H1 (cell line): ENCODE results near the gene NFIC. TPM values are rescaled to one million over a fixed set of nuclear protein-coding genes. Genes with fewer than 3 reads are reported as not detected.

ENCODE experiments used
- CTCF ChIA-PET: fragments of 300-600 bp; sonication (Branson Sonifier 250); formaldehyde crosslinking; loops from one replicate; lab custom pipeline; 2021; ENCODE audit not compliant: partially characterized antibody; lab: Charles Lee
- POLR2A ChIA-PET: fragments of 300-600 bp; sonication (Branson Sonifier 250); formaldehyde crosslinking; loops from one replicate; lab custom pipeline; 2021; ENCODE audit warnings: inconsistent platforms; ENCODE audit not compliant: partially characterized antibody; lab: Charles Lee
- DNase-seq, 2 experiments: peaks; one replicate each; pipeline versions ENCODE4 v3.0.0 to v3.0.0-alpha.2; 2010 to 2022; ENCODE audit warnings: low spot score in 2 of 2, low read depth in 1 of 2, mixed read lengths in 1 of 2
- FAIRE-seq: peaks from 2 replicates; lab custom pipeline; 2011; peaks lifted over from hg19 to GRCh38; lab: Jason Lieb, UNC
- H2AFZ ChIP-seq: 2 replicates; pipeline ENCODE4 v1.8.1; 2012; ENCODE audit warnings: low read length, inconsistent platforms
- H2AK5ac ChIP-seq: 2 replicates; pipeline ENCODE4 v1.6.1; 2013; ENCODE audit warnings: low read depth, low read length
- H2BK120ac ChIP-seq: replicated peaks from 2 replicates; pipeline ENCODE3; 2013; ENCODE audit warnings: low read depth, low read length, inconsistent platforms
- H2BK12ac ChIP-seq: 2 replicates; pipeline ENCODE4 v1.6.1; 2013; ENCODE audit warnings: low read depth, low read length
- H2BK15ac ChIP-seq: 2 replicates; pipeline ENCODE4 v1.6.1; 2013; ENCODE audit warnings: low read length
- H2BK20ac ChIP-seq: 2 replicates; pipeline ENCODE4 v1.6.1; 2013; ENCODE audit warnings: low read length
- H2BK5ac ChIP-seq: 2 replicates; pipeline ENCODE4 v1.6.1; 2013; ENCODE audit warnings: low read depth, low read length
- H3K14ac ChIP-seq: 2 replicates; pipeline ENCODE4 v1.6.1; 2013; ENCODE audit warnings: inconsistent platforms; ENCODE audit not compliant: insufficient read length
- H3K18ac ChIP-seq: 2 replicates; pipeline ENCODE4 v1.6.1; 2013; ENCODE audit warnings: low read length; ENCODE audit errors: extremely low read depth
- H3K23ac ChIP-seq: 2 replicates; pipeline ENCODE4 v1.6.1; 2013; ENCODE audit warnings: inconsistent platforms; ENCODE audit not compliant: insufficient read length
- H3K23me2 ChIP-seq: 2 replicates; pipeline ENCODE4 v1.6.1; 2013; ENCODE audit warnings: low read depth, low read length
- H3K27ac ChIP-seq: 2 replicates; pipeline ENCODE4 v1.6.1; 2011; ENCODE audit warnings: low read depth, low read length, inconsistent platforms
- H3K27me3 ChIP-seq, 4 experiments: replicated peaks in 1 of 4; 1 replicate in 1 of 4; 2 replicates in 3 of 4; pipeline versions ENCODE4 v1.6.1 to v1.8.1; 2011 to 2013; ENCODE audit warnings: low read length in 3 of 4, mild to moderate bottlenecking in 3 of 4, inconsistent platforms in 2 of 4, mixed read lengths in 2 of 4, moderate library complexity in 1 of 4; ENCODE audit not compliant: control insufficient read depth in 3 of 4, insufficient read depth in 3 of 4; ENCODE audit errors: extremely low read depth in 1 of 4
- H3K36me3 ChIP-seq, 4 experiments: 2 replicates each; pipeline versions ENCODE4 v1.6.1 to v1.8.1; 2011 to 2013; ENCODE audit warnings: mild to moderate bottlenecking in 4 of 4, low read length in 3 of 4, moderate library complexity in 2 of 4, control low read depth in 1 of 4, inconsistent platforms in 1 of 4; ENCODE audit not compliant: insufficient read depth in 4 of 4, control insufficient read depth in 2 of 4
- H3K4ac ChIP-seq: replicated peaks from 2 replicates; pipeline ENCODE3; 2013; ENCODE audit warnings: low read length, low read depth, mixed read lengths, inconsistent platforms; ENCODE audit not compliant: insufficient read length
- H3K4me1 ChIP-seq, 4 experiments: replicated peaks in 1 of 4; 1 replicate in 1 of 4; 2 replicates in 3 of 4; pipeline versions ENCODE4 v1.6.1 to v1.8.1; 2011 to 2013; ENCODE audit warnings: low read length in 3 of 4, inconsistent platforms in 2 of 4, mixed read lengths in 1 of 4; ENCODE audit not compliant: insufficient read depth in 4 of 4, control insufficient read depth in 3 of 4
- H3K4me2 ChIP-seq, 2 experiments: 2 replicates each; pipeline versions ENCODE4 v1.6.1 to v1.8.1; 2011 to 2013; ENCODE audit warnings: low read depth in 2 of 2, low read length in 2 of 2, control low read depth in 1 of 2, inconsistent platforms in 1 of 2, mild to moderate bottlenecking in 1 of 2; ENCODE audit not compliant: insufficient read depth in 1 of 2
- H3K4me3 ChIP-seq, 4 experiments: fragments of 200-600, 300-600 bp in 1 of 4; sonication (generic), shearing (Covaris generic), sonication (Bioruptor Twin) in 1 of 4; 2 replicates each; pipeline versions ENCODE4 v1.5.1 to v1.8.1; 2011 to 2016; ENCODE audit warnings: low read length in 4 of 4, low read depth in 3 of 4, control low read depth in 2 of 4, inconsistent platforms in 2 of 4, mild to moderate bottlenecking in 2 of 4, mixed read lengths in 1 of 4, moderate library complexity in 1 of 4; ENCODE audit not compliant: insufficient read depth in 2 of 4; ENCODE audit errors: extremely low read depth in 1 of 4
- H3K56ac ChIP-seq: replicated peaks from 2 replicates; pipeline ENCODE3; 2013; ENCODE audit warnings: low read depth, mild to moderate bottlenecking, mixed read lengths, low read length, inconsistent platforms; ENCODE audit not compliant: insufficient read length
- H3K79me1 ChIP-seq: 2 replicates; pipeline ENCODE4 v1.6.1; 2013; ENCODE audit warnings: low read depth, low read length, control low read depth
- H3K79me2 ChIP-seq, 2 experiments: 2 replicates each; pipeline versions ENCODE4 v1.6.1 to v1.8.1; 2012 to 2013; ENCODE audit warnings: low read length in 2 of 2, mild to moderate bottlenecking in 2 of 2, inconsistent platforms in 1 of 2; ENCODE audit not compliant: insufficient read depth in 2 of 2, control insufficient read depth in 1 of 2
- H3K9ac ChIP-seq, 4 experiments: replicated peaks in 1 of 4; 1 replicate in 1 of 4; 2 replicates in 3 of 4; pipeline versions ENCODE4 v1.6.1 to v1.8.1; 2011 to 2013; ENCODE audit warnings: low read depth in 3 of 4, low read length in 3 of 4, control low read depth in 2 of 4, mild to moderate bottlenecking in 2 of 4, moderate library complexity in 2 of 4, inconsistent platforms in 1 of 4; ENCODE audit errors: extremely low read depth in 1 of 4
- H3K9me3 ChIP-seq, 2 experiments: 2 replicates each; pipeline versions ENCODE4 v1.6.1 to v1.8.1; 2012 to 2013; ENCODE audit warnings: mild to moderate bottlenecking in 2 of 2, moderate library complexity in 2 of 2, control low read depth in 1 of 2, inconsistent platforms in 1 of 2, low read depth in 1 of 2, low read length in 1 of 2, mixed read lengths in 1 of 2; ENCODE audit not compliant: insufficient read depth in 2 of 2
- H4K20me1 ChIP-seq, 2 experiments: replicated peaks in 1 of 2; 2 replicates each; pipeline versions ENCODE3 to v1.8.1; 2011 to 2013; ENCODE audit warnings: inconsistent platforms in 2 of 2, low read length in 2 of 2, mild to moderate bottlenecking in 1 of 2; ENCODE audit not compliant: insufficient read depth in 2 of 2, control insufficient read depth in 1 of 2
- H4K5ac ChIP-seq: 2 replicates; pipeline ENCODE4 v1.6.1; 2013; ENCODE audit warnings: low read length, low read depth, mixed read lengths, inconsistent platforms; ENCODE audit not compliant: insufficient read length
- H4K8ac ChIP-seq: 2 replicates; pipeline ENCODE4 v1.8.0; 2013; ENCODE audit warnings: mild to moderate bottlenecking, moderate library complexity, low read length, inconsistent platforms; ENCODE audit not compliant: insufficient read depth; ENCODE audit errors: extremely low read depth
- H4K91ac ChIP-seq: replicated peaks from 2 replicates; pipeline ENCODE3; 2013; ENCODE audit warnings: low read length, mixed read lengths, inconsistent platforms; ENCODE audit not compliant: insufficient read length
- SUZ12 ChIP-seq: fragments of 200-600 bp; sonication (generic); IDR thresholded peaks from 2 replicates; pipeline ENCODE4 v1.6.1; 2012; ENCODE audit warnings: mild to moderate bottlenecking, inconsistent platforms, low read length, moderate library complexity, mixed read lengths
- WGBS, 2 experiments: shearing (Covaris generic) in 1 of 2; methylation state at CpG; one replicate each; pipeline versions ENCODE4 v1.1.6 to v1.1.7; 2013 to 2015; ENCODE audit warnings: low lambda C conversion rate in 2 of 2, mixed read lengths in 2 of 2, inconsistent platforms in 1 of 2, low coverage in 1 of 2, missing lambda C conversion rate in 1 of 2; ENCODE audit not compliant: insufficient replicate concordance in 2 of 2, insufficient coverage in 1 of 2, insufficient read length in 1 of 2; ENCODE audit errors: extremely low coverage in 1 of 2, missing lambda C conversion rate in 1 of 2; 5-methylcytosine and 5-hydroxymethylcytosine counted together
- polyA plus RNA-seq, 7 experiments: library from polyadenylated mRNA; depleted of rRNA in 3 of 7; stranded (reverse) in 5 of 7; unstranded in 2 of 7; fragments of >200 nt in 5 of 7; fragments of 200-250 nt in 2 of 7; gene quantifications; 1 replicate in 5 of 7; 2 replicates in 1 of 7; 4 replicates in 1 of 7; pipeline versions ENCODE4 v1.2.1 to v1.2.3, GENCODE V29; 2011 to 2013; ENCODE audit warnings: missing spikeins in 2 of 7, mixed read lengths in 2 of 7
- total RNA-seq: library from RNA; stranded (reverse); fragmentation: NEBNext Ultra II Directional; extraction: Animal tissue kit (Norgen Biotek cat#: 25700); gene quantifications from 2 replicates; pipeline ENCODE4 v1.2.1, GENCODE V29; 2021

Gene NFIC
- total and polyA plus RNA-seq, 2 of the 8 experiments (the other 6 are each of a cell fraction or from before 2014, with no cell fraction given), result 0.56 to 3.2 TPM

DNA sequence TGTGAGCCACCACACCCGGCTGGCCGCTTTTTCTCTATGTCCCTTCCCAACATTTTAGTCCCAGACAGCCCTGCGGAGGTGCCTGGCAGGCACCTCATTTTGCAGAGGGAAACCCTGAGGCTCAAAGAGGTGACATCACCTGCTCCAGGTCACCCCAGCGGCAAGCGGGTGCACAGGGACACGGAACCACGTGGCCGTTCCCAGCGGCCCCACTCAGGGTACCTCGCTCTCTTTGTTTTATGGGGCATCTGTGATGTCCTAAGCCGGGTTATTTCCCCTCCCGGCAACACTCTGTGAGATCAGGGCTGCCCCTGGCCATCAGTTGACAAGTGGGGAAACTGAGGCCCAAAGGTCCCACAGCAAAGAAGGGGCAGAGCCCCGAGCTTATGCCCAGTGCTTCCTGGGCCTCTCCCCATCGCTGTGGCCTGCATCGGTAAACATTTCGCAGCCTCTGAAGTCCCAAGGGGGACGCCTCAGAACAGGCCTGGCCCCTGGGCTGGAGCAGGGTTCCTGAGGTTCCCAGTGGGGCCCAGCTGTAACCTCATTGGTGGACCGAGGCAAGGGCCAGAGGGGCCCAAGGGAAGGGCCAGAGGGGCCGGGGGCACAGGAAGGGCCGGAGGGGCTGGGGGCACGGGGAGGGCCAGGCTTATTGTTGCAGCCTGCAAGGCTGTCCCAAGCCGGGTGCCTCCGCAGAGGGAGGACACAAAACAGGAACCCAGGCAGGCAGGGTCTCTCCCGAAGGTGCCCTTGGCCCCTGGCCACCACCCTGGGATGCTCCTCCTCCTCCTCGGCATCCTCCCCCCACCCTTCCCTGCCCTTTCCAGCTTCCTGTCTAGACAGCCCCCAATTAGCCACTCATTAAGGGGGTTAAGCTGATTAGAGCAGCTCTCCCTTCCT is 75.0 kb downstream of the NFIC start:
- POLR2A ChIA-PET, result interaction anchor here (0.9 to 2.0 kb wide), 3 partner anchors 12 to 101 kb away, joined by 3 to 5 read pairs (median 5); no protein-coding TSS in a partner anchor
- FAIRE-seq, result no peak

More for the DNA sequence above, 75.0 kb downstream of the NFIC start:
- Histone ChIP-seq H3K4me3 (no peak overlapping the region), H3K79me2 (no peaks in the 10 kb centered on the region), H3K79me1 (no peaks in the 10 kb centered on the region), H2BK20ac (no peak overlapping the region)
- TF ChIP-seq SUZ12, result no peak
- TF ChIP-seq, all 59 proteins: peak for 0
- H3K18ac ChIP-seq, result no peak overlapping the region
- no peak overlapping the region for H3K56ac ChIP-seq
- no peak overlapping the region for H2BK15ac ChIP-seq
- no peak overlapping the region; the same call in 1 of the 2 replicates for H4K8ac ChIP-seq
- H2BK120ac ChIP-seq, result no peak overlapping the region
- no peak overlapping the region for H4K5ac ChIP-seq
- H2AK5ac ChIP-seq, result peak overlapping the region; percentile 65; the same call in 1 of the 2 replicates
- no peak overlapping the region for H2AFZ ChIP-seq
- no peak overlapping the region for H3K27ac ChIP-seq
- CTCF ChIA-PET, result interaction anchor here (0.5 to 3.6 kb wide), 12 partner anchors 10 to 137 kb away, joined by 3 to 17 read pairs (median 4); no protein-coding TSS in a partner anchor
- no peak overlapping the region for H2BK12ac ChIP-seq
- H3K14ac ChIP-seq, result no peak overlapping the region
- no peak overlapping the region for H2BK5ac ChIP-seq
- H3K4me2 ChIP-seq, result no peak overlapping the region
- no peaks in the 10 kb centered on the region for H3K27me3 ChIP-seq
- no peaks in the 10 kb centered on the region for H3K36me3 ChIP-seq
- WGBS, 2 experiments, result 91% methylated on average over 20 of the region's 25 CpGs; no CpG with 5 or more reads in 1 of the 2 experiments
- no peak overlapping the region for H3K4ac ChIP-seq
- H3K23ac ChIP-seq, result no peak overlapping the region
- H3K4me1 ChIP-seq, result peaks cover 3 to 15% (median 10%) of the 10 kb centered on the region in 4 experiments
- no peak overlapping the region for H3K9ac ChIP-seq
- H3K9me3 ChIP-seq, result no peaks in the 10 kb centered on the region
- no peak overlapping the region for H4K91ac ChIP-seq
- H3K23me2 ChIP-seq, result peaks cover 2% of the 10 kb centered on the region; the same call in 1 of the 2 replicates
- no peak for DNase-seq
- peaks cover 0 to 5% of the 10 kb centered on the region in 2 experiments for H4K20me1 ChIP-seq
